ENCODE data around the gene SPSB3. TPM values are rescaled to one million over a fixed set of nuclear protein-coding genes. Genes with fewer than 3 reads are reported as not detected.

The SPSB3 gene
- polyA plus RNA-seq, 2 donors = 69.1 to 126 TPM

- peaks cover 0 to 39% of the 10 kb centered on the region in 2 donors for H3K36me3 ChIP-seq (ENCODE audit: control insufficient read depth in 2 of 2, insufficient read depth in 2 of 2, low read length in 1 of 2)
- H3K4me3 ChIP-seq (ENCODE audit: low read depth in 1 of 2, low read length in 2 of 2) = peak overlapping the region; percentile 75 to 78
- no peaks in the 10 kb centered on the region for H3K27me3 ChIP-seq (ENCODE audit: control insufficient read depth in 1 of 2, insufficient read depth in 2 of 2, low read length in 2 of 2)
- peaks cover 0 to 2% of the 10 kb centered on the region in 2 donors for H3K9me3 ChIP-seq (ENCODE audit: control insufficient read depth in 2 of 2, insufficient read depth in 1 of 2, low read depth in 1 of 2, low read length in 1 of 2)
- peaks cover 8 to 17% of the 10 kb centered on the region in 2 donors for H3K4me1 ChIP-seq (ENCODE audit: control insufficient read depth in 2 of 2, insufficient read depth in 2 of 2, low read length in 1 of 2)
- WGBS, 2 donors = 1% methylated on average over 60 to 70 of the region's 70 CpGs
- H3K27ac ChIP-seq (ENCODE audit: low read depth in 2 of 2, low read length in 1 of 2) = peak overlapping the region; percentile 93 to 94
Measured at GRCh38 chr16:1781758-1782407, 488 bp downstream of the SPSB3 start.

DNA sequence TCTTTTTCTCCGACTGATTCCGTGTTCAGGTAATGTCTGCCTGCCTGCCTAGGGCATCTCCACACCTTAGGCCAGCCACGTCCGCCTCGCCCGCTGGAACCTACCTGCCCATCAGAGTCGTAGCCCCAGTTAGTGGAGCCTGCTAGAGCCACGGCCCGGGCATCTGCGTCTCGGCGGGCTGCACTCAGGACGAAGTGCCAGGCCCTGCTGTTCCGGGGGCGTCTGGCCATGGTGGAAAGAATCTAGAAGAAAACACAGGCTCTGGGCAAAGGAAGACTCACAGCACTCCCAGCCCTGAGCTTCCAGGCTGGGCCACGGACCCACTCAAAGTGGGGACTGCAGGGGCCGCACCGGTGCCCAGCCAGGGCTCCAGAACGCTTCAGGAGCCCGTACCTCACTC lies 1.1 kb downstream of the SPSB3 start:
- peaks cover 9 to 19% of the 10 kb centered on the region in 2 donors for H3K4me1 ChIP-seq (ENCODE audit: control insufficient read depth in 2 of 2, insufficient read depth in 2 of 2, low read length in 1 of 2)
- peaks cover 0 to 40% of the 10 kb centered on the region in 2 donors for H3K36me3 ChIP-seq (ENCODE audit: control insufficient read depth in 2 of 2, insufficient read depth in 2 of 2, low read length in 1 of 2)
- peak overlapping the region; percentile 93 to 94 for H3K27ac ChIP-seq (ENCODE audit: low read depth in 2 of 2, low read length in 1 of 2)
- 61 to 62% methylated on average over 20 of the region's 20 CpGs for WGBS, 2 donors
- H3K4me3 ChIP-seq (ENCODE audit: low read depth in 1 of 2, low read length in 2 of 2) = peak overlapping the region; percentile 75 to 78
- peaks cover 0 to 2% of the 10 kb centered on the region in 2 donors for H3K9me3 ChIP-seq (ENCODE audit: control insufficient read depth in 2 of 2, insufficient read depth in 1 of 2, low read depth in 1 of 2, low read length in 1 of 2)
- no peaks in the 10 kb centered on the region for H3K27me3 ChIP-seq (ENCODE audit: control insufficient read depth in 1 of 2, insufficient read depth in 2 of 2, low read length in 2 of 2)

GRCh38 chr16:1780677-1781072 lies 1.7 kb downstream of the SPSB3 start:
- H3K4me3 ChIP-seq (ENCODE audit: low read depth in 1 of 2, low read length in 2 of 2) = peak overlapping the region in 1 of 2 donors; percentile 78
- 71 to 72% methylated on average over 6 of the region's 6 CpGs for WGBS, 2 donors
- peaks cover 0 to 2% of the 10 kb centered on the region in 2 donors for H3K9me3 ChIP-seq (ENCODE audit: control insufficient read depth in 2 of 2, insufficient read depth in 1 of 2, low read depth in 1 of 2, low read length in 1 of 2)
- H3K4me1 ChIP-seq (ENCODE audit: control insufficient read depth in 2 of 2, insufficient read depth in 2 of 2, low read length in 1 of 2) = peaks cover 9 to 19% of the 10 kb centered on the region in 2 donors
- peaks cover 0 to 41% of the 10 kb centered on the region in 2 donors for H3K36me3 ChIP-seq (ENCODE audit: control insufficient read depth in 2 of 2, insufficient read depth in 2 of 2, low read length in 1 of 2)
- peak overlapping the region in 1 of 2 donors; percentile 19 for H3K27ac ChIP-seq (ENCODE audit: low read depth in 2 of 2, low read length in 1 of 2)
- H3K27me3 ChIP-seq (ENCODE audit: control insufficient read depth in 1 of 2, insufficient read depth in 2 of 2, low read length in 2 of 2) = no peaks in the 10 kb centered on the region

GRCh38 chr16:1779741-1780676 lies 2.4 kb downstream of the SPSB3 start:
- Histone ChIP-seq H3K27ac (ENCODE audit: low read depth in 2 of 2, low read length in 1 of 2) (peak overlapping the region; percentile 4 to 59), H3K36me3 (ENCODE audit: control insufficient read depth in 2 of 2, insufficient read depth in 2 of 2, low read length in 1 of 2) (peaks cover 0 to 44% of the 10 kb centered on the region in 2 donors), H3K4me1 (ENCODE audit: control insufficient read depth in 2 of 2, insufficient read depth in 2 of 2, low read length in 1 of 2) (peaks cover 9 to 22% of the 10 kb centered on the region in 2 donors), H3K27me3 (ENCODE audit: control insufficient read depth in 1 of 2, insufficient read depth in 2 of 2, low read length in 2 of 2) (no peaks in the 10 kb centered on the region), H3K9me3 (ENCODE audit: control insufficient read depth in 2 of 2, insufficient read depth in 1 of 2, low read depth in 1 of 2, low read length in 1 of 2) (peaks cover 0 to 2% of the 10 kb centered on the region in 2 donors), H3K4me3 (ENCODE audit: low read depth in 1 of 2, low read length in 2 of 2) (peak overlapping the region; percentile 5 to 16)
- WGBS, 2 donors = 77 to 80% methylated on average over 27 of the region's 27 CpGs

DNA sequence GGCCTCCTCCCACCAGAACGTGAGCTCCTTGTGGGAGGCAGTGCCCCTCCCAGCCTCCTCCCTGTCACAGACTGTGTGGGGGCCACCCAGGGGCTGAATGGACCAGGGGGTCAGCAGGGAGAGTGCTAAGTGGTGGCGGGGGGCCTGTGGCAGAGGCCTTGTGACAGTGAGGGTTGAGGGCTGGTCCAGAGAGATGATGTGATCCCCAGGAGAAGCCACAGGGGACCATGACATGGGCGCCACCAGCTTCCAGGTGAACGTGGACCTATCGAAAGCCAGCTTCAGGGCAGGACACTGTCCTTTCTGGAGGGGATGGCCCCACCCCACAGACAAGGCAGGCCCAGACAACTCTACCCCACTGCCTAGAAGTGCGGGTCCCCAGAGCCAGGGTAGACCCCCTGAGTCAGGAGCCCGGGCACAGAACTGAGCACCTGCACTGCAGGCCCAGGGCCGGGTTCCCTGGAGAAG lies 3.1 kb downstream of the SPSB3 start:
- Histone ChIP-seq H3K36me3 (ENCODE audit: control insufficient read depth in 2 of 2, insufficient read depth in 2 of 2, low read length in 1 of 2) (peaks cover 0 to 44% of the 10 kb centered on the region in 2 donors), H3K27me3 (ENCODE audit: control insufficient read depth in 1 of 2, insufficient read depth in 2 of 2, low read length in 2 of 2) (no peaks in the 10 kb centered on the region), H3K9me3 (ENCODE audit: control insufficient read depth in 2 of 2, insufficient read depth in 1 of 2, low read depth in 1 of 2, low read length in 1 of 2) (peaks cover 0 to 2% of the 10 kb centered on the region in 2 donors), H3K4me1 (ENCODE audit: control insufficient read depth in 2 of 2, insufficient read depth in 2 of 2, low read length in 1 of 2) (peaks cover 12 to 28% of the 10 kb centered on the region in 2 donors), H3K4me3 (ENCODE audit: low read depth in 1 of 2, low read length in 2 of 2) (peak overlapping the region; percentile 5 to 16), H3K27ac (ENCODE audit: low read depth in 2 of 2, low read length in 1 of 2) (peak overlapping the region; percentile 4 to 59)
- 79 to 80% methylated on average over 8 of the region's 8 CpGs for WGBS, 2 donors

- H3K27me3 ChIP-seq (ENCODE audit: control insufficient read depth in 1 of 2, insufficient read depth in 2 of 2, low read length in 2 of 2) = no peaks in the 10 kb centered on the region
- H3K4me3 ChIP-seq (ENCODE audit: low read depth in 1 of 2, low read length in 2 of 2) = no peak overlapping the region
- 83 to 85% methylated on average over 32 to 34 of the region's 34 CpGs for WGBS, 2 donors
- peaks cover 0 to 44% of the 10 kb centered on the region in 2 donors for H3K36me3 ChIP-seq (ENCODE audit: control insufficient read depth in 2 of 2, insufficient read depth in 2 of 2, low read length in 1 of 2)
- H3K27ac ChIP-seq (ENCODE audit: low read depth in 2 of 2, low read length in 1 of 2) = no peak overlapping the region
- H3K9me3 ChIP-seq (ENCODE audit: control insufficient read depth in 2 of 2, insufficient read depth in 1 of 2, low read depth in 1 of 2, low read length in 1 of 2) = peaks cover 0 to 2% of the 10 kb centered on the region in 2 donors
- peaks cover 10 to 32% of the 10 kb centered on the region in 2 donors for H3K4me1 ChIP-seq (ENCODE audit: control insufficient read depth in 2 of 2, insufficient read depth in 2 of 2, low read length in 1 of 2)
Measured at GRCh38 chr16:1778200-1779179, 3.9 kb downstream of the SPSB3 start.

DNA sequence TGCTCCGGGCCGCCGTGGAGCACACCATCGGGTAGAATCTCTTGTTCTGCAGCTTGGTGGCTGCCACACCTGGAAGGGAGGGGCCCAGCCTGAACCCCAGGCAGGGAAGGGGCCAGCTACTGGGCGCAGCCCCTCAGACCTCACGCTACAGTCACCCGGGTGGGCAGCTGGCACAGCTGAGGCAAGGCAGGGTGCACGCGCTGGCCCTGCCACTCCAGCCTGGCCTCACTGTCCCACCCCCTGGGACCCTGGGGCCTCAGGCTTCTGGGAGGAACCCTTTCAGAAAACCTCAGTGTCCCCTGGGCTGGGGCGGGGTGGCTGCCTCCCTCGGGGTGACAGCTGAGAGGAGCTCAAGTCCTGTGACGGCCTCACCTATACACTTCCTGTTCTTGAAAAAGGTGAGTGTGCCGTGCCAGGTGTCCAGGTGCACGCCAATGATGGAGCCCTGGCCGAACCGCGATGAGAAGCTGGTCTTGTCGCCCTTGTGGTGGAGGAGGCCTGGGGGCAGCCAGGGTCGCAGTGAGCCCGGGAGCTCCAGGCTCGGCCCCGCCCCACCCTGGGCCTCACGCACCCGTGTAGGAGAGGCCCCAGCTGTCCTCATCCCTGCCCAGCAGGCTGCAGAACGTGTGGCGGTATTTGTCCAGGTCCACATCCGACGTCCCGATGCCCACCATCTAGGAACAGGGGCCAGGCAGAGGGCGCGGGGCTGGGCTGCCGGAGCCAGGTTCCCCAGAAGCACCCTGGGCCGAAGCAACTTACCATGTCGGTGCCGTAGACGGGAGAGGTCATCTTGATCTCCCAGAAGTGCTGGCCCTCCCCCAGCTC lies 4.8 kb downstream of the SPSB3 start:
- 76 to 78% methylated on average over 35 to 36 of the region's 36 CpGs for WGBS, 2 donors
- peak overlapping the region in 1 of 2 donors; percentile 65 for H3K27ac ChIP-seq (ENCODE audit: low read depth in 2 of 2, low read length in 1 of 2)
- peaks cover 10 to 32% of the 10 kb centered on the region in 2 donors for H3K4me1 ChIP-seq (ENCODE audit: control insufficient read depth in 2 of 2, insufficient read depth in 2 of 2, low read length in 1 of 2)
- no peaks in the 10 kb centered on the region for H3K27me3 ChIP-seq (ENCODE audit: control insufficient read depth in 1 of 2, insufficient read depth in 2 of 2, low read length in 2 of 2)
- H3K36me3 ChIP-seq (ENCODE audit: control insufficient read depth in 2 of 2, insufficient read depth in 2 of 2, low read length in 1 of 2) = peaks cover 0 to 44% of the 10 kb centered on the region in 2 donors
- peaks cover 0 to 2% of the 10 kb centered on the region in 2 donors for H3K9me3 ChIP-seq (ENCODE audit: control insufficient read depth in 2 of 2, insufficient read depth in 1 of 2, low read depth in 1 of 2, low read length in 1 of 2)
- H3K4me3 ChIP-seq (ENCODE audit: low read depth in 1 of 2, low read length in 2 of 2) = no peak overlapping the region

DNA sequence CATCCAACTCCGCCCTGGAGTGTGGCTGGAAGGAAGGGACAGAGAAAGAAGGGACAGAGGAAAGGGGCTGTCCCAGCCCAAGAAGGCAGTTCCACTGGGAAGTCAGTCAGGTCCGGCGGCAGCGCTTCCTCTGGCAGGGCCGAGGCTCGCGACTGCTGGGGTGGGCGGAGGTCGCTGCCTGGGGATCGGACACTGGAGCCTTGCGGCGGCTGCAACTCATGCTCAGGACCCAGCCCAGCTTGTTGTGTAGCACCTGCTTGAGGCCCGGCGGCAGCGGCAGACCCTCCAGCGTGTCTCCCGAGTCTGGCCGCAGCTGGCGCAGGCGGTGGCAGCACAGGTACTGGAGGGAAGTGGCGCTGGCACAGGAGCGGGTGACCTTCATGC lies 5.4 kb downstream of the SPSB3 start:
- Histone ChIP-seq H3K36me3 (ENCODE audit: control insufficient read depth in 2 of 2, insufficient read depth in 2 of 2, low read length in 1 of 2) (peaks cover 0 to 45% of the 10 kb centered on the region in 2 donors), H3K4me1 (ENCODE audit: control insufficient read depth in 2 of 2, insufficient read depth in 2 of 2, low read length in 1 of 2) (peaks cover 10 to 35% of the 10 kb centered on the region in 2 donors), H3K27ac (ENCODE audit: low read depth in 2 of 2, low read length in 1 of 2) (peak overlapping the region in 1 of 2 donors; percentile 65), H3K27me3 (ENCODE audit: control insufficient read depth in 1 of 2, insufficient read depth in 2 of 2, low read length in 2 of 2) (no peaks in the 10 kb centered on the region), H3K9me3 (ENCODE audit: control insufficient read depth in 2 of 2, insufficient read depth in 1 of 2, low read depth in 1 of 2, low read length in 1 of 2) (peaks cover 0 to 2% of the 10 kb centered on the region in 2 donors), H3K4me3 (ENCODE audit: low read depth in 1 of 2, low read length in 2 of 2) (no peak overlapping the region)
- WGBS, 2 donors = 89 to 92% methylated on average over 22 of the region's 22 CpGs

Measured in esophagus (tissue), 2 donors.